ENCODE data around the gene CCND1. TPM values are rescaled to one million over a fixed set of nuclear protein-coding genes. Genes with fewer than 3 reads are reported as not detected.

The CCND1 gene
- total RNA-seq, 1 experiment from 2014 or later, result 331 TPM

GRCh38 chr11:69634069-69634468 is 6.9 kb upstream of the CCND1 start:
- H3K27ac Mint-ChIP-seq (ENCODE audit: unreplicated experiment), result no peak overlapping the region

GRCh38 chr11:69634590-69634989 is 6.4 kb upstream of the CCND1 start:
- no peak for TF ChIP-seq CTCF (IDR thresholded peaks at IDR 0.05; ENCODE audit: insufficient read depth in 1 of 2, low read depth in 1 of 2, low read length in 1 of 2, severe bottlenecking in 1 of 2, unreplicated experiment in 1 of 2)
- Histone ChIP-seq H3K9me3 (no peaks in the 10 kb centered on the region), H3K4me3 (ENCODE audit: low read depth, low read length) (no peak overlapping the region), H3K36me3 (ENCODE audit: control insufficient read depth, insufficient read depth, low read length) (no peaks in the 10 kb centered on the region), H3K27me3 (replicated peaks; ENCODE audit: control insufficient read depth, insufficient read depth, low read length) (no peaks in the 10 kb centered on the region), H3K4me1 (peaks cover 29% of the 10 kb centered on the region)
- Mint-ChIP-seq H3K9me3 (ENCODE audit: unreplicated experiment) (peaks cover 6% of the 10 kb centered on the region), H3K4me1 (ENCODE audit: low read depth, unreplicated experiment) (peaks cover 25% of the 10 kb centered on the region), H3K27ac (ENCODE audit: unreplicated experiment) (no peak overlapping the region), H3K27me3 (ENCODE audit: insufficient read depth, unreplicated experiment) (no peaks in the 10 kb centered on the region), H3K36me3 (ENCODE audit: insufficient read depth, unreplicated experiment) (peaks cover 35% of the 10 kb centered on the region), H3K4me3 (ENCODE audit: unreplicated experiment) (no peak overlapping the region)
- CTCF ChIA-PET, result no interaction called here
- BruUV-seq (replicated peaks), result no TSS peak
- peak in 1 of 2 experiments; percentile 37 for DNase-seq
- POLR2A ChIA-PET, result no interaction called here
- intact Hi-C loops (cut with micrococcal nuclease; ENCODE audit: unreplicated experiment), result loop anchor here (2.0 kb wide), 1 partner anchor 58 kb away; no protein-coding TSS in a partner anchor

More at GRCh38 chr11:69634069-69634468, 6.9 kb upstream of the CCND1 start:
- no peak for TF ChIP-seq CTCF (IDR thresholded peaks at IDR 0.05; ENCODE audit: insufficient read depth in 1 of 2, low read depth in 1 of 2, low read length in 1 of 2, severe bottlenecking in 1 of 2, unreplicated experiment in 1 of 2)
- peak in 1 of 2 experiments; percentile 39 for DNase-seq
- H3K4me1 Mint-ChIP-seq (ENCODE audit: low read depth, unreplicated experiment), result peaks cover 29% of the 10 kb centered on the region
- Histone ChIP-seq H3K27me3 (replicated peaks; ENCODE audit: control insufficient read depth, insufficient read depth, low read length) (no peaks in the 10 kb centered on the region), H3K4me1 (peaks cover 29% of the 10 kb centered on the region), H3K4me3 (ENCODE audit: low read depth, low read length) (no peak overlapping the region), H3K36me3 (ENCODE audit: control insufficient read depth, insufficient read depth, low read length) (no peaks in the 10 kb centered on the region), H3K9me3 (peaks cover 5% of the 10 kb centered on the region; the same call in 1 of the 2 replicates)
- H3K36me3 Mint-ChIP-seq (ENCODE audit: insufficient read depth, unreplicated experiment), result peaks cover 30% of the 10 kb centered on the region
- H3K27me3 Mint-ChIP-seq (ENCODE audit: insufficient read depth, unreplicated experiment), result no peaks in the 10 kb centered on the region
- no peak overlapping the region for H3K4me3 Mint-ChIP-seq (ENCODE audit: unreplicated experiment)
- ChIA-PET CTCF (interaction anchor here (0.6 kb wide), 1 partner anchor 8 kb away, joined by 3 read pairs; no protein-coding TSS in a partner anchor), POLR2A (no interaction called here)
- BruUV-seq (replicated peaks), result no TSS peak
- H3K9me3 Mint-ChIP-seq (ENCODE audit: unreplicated experiment), result peaks cover 9% of the 10 kb centered on the region
- intact Hi-C loops (cut with micrococcal nuclease; ENCODE audit: unreplicated experiment), result loop anchor here (2.0 kb wide), 1 partner anchor 57 kb away; no protein-coding TSS in a partner anchor

GRCh38 chr11:69635195-69635594 is 5.8 kb upstream of the CCND1 start:
- Histone ChIP-seq H3K36me3 (ENCODE audit: control insufficient read depth, insufficient read depth, low read length) (no peaks in the 10 kb centered on the region), H3K9me3 (no peaks in the 10 kb centered on the region), H3K4me3 (ENCODE audit: low read depth, low read length) (no peak overlapping the region), H3K27me3 (replicated peaks; ENCODE audit: control insufficient read depth, insufficient read depth, low read length) (no peaks in the 10 kb centered on the region), H3K4me1 (peaks cover 23% of the 10 kb centered on the region)
- POLR2A ChIA-PET, result interaction anchor here (1.1 to 1.8 kb wide), 2 partner anchors 138 to 192 kb away, joined by 4 to 6 read pairs; no protein-coding TSS in a partner anchor
- peak overlapping the region; percentile 97 for H3K27ac Mint-ChIP-seq (ENCODE audit: unreplicated experiment)
- intact Hi-C loops (cut with micrococcal nuclease; ENCODE audit: unreplicated experiment), result loop anchor here (2.0 kb wide), 1 partner anchor 58 kb away; no protein-coding TSS in a partner anchor
- DNase-seq, result no peak
- H3K4me3 Mint-ChIP-seq (ENCODE audit: unreplicated experiment), result peak overlapping the region; percentile 96
- no peaks in the 10 kb centered on the region for H3K27me3 Mint-ChIP-seq (ENCODE audit: insufficient read depth, unreplicated experiment)
- CTCF ChIA-PET, result interaction anchor here (0.6 kb wide), 1 partner anchor 297 kb away, joined by 5 read pairs; no protein-coding TSS in a partner anchor
- no TSS peak for BruUV-seq (replicated peaks)
- H3K9me3 Mint-ChIP-seq (ENCODE audit: unreplicated experiment), result peaks cover under 1% of the 10 kb centered on the region
- H3K4me1 Mint-ChIP-seq (ENCODE audit: low read depth, unreplicated experiment), result peaks cover 21% of the 10 kb centered on the region
- H3K36me3 Mint-ChIP-seq (ENCODE audit: insufficient read depth, unreplicated experiment), result peaks cover 41% of the 10 kb centered on the region
- TF ChIP-seq CTCF (IDR thresholded peaks at IDR 0.05; ENCODE audit: insufficient read depth in 1 of 2, low read depth in 1 of 2, low read length in 1 of 2, severe bottlenecking in 1 of 2, unreplicated experiment in 1 of 2), result no peak
